ENCODE data around the gene METTL15. TPM values are rescaled to one million over a fixed set of nuclear protein-coding genes. Genes with fewer than 3 reads are reported as not detected.

METTL15 gene
- total RNA-seq, 1 experiment from 2014 or later: 9.1 TPM

GRCh38 chr11:28104984-28105383 lies 3.2 kb upstream of the METTL15 start:
- Histone ChIP-seq H2BK12ac (ENCODE audit: insufficient read length, low read depth, low read length) (no peak overlapping the region), H3K23ac (ENCODE audit: insufficient read length, low read depth, low read length) (no peak overlapping the region), H4K91ac (ENCODE audit: insufficient read length, low read depth, low read length) (no peak overlapping the region), H2BK120ac (ENCODE audit: low read depth, low read length, poor library complexity, severe bottlenecking) (no peak overlapping the region), H2BK5ac (ENCODE audit: insufficient read length, low read length) (no peak overlapping the region), H2BK15ac (ENCODE audit: low read depth, low read length) (no peak overlapping the region), H4K20me1 (ENCODE audit: control insufficient read depth, insufficient read depth, insufficient read length) (no peaks in the 10 kb centered on the region), H3T11ph (ENCODE audit: low read length) (no peak overlapping the region), H2AK5ac (ENCODE audit: insufficient read length, low read length) (no peak overlapping the region), H3K4ac (ENCODE audit: low read depth, low read length) (no peak overlapping the region), H3K9me3 (ENCODE audit: control insufficient read depth, low read depth, low read length) (no peaks in the 10 kb centered on the region), H3K9ac (ENCODE audit: extremely low read depth, insufficient read length, low read length) (no peak overlapping the region), H3K4me1 (ENCODE audit: insufficient read depth, low read length) (no peaks in the 10 kb centered on the region), H3K14ac (ENCODE audit: insufficient read depth, low read length) (no peak overlapping the region), H4K5ac (ENCODE audit: insufficient read length, low read depth, low read length) (no peak overlapping the region), H4K8ac (replicated peaks; ENCODE audit: insufficient read length, low read depth, low read length) (no peak overlapping the region), H3K27me3 (ENCODE audit: insufficient read depth, low read length) (no peaks in the 10 kb centered on the region), H3K79me2 (ENCODE audit: insufficient read depth, low read length) (peaks cover 4% of the 10 kb centered on the region; the same call in 1 of the 2 replicates), H3K27ac (ENCODE audit: insufficient read length, low read depth, low read length) (no peak overlapping the region), H2BK20ac (ENCODE audit: low read depth, low read length, poor library complexity, severe bottlenecking) (no peak overlapping the region), H2AFZ (ENCODE audit: low read length) (no peak overlapping the region), H3K56ac (ENCODE audit: insufficient read length, low read depth, low read length) (no peak overlapping the region), H3K79me1 (ENCODE audit: insufficient read depth, low read depth, low read length, poor library complexity, severe bottlenecking) (peaks cover 5% of the 10 kb centered on the region), H3K18ac (ENCODE audit: insufficient read length, low read depth, low read length) (no peak overlapping the region), H3K4me2 (ENCODE audit: insufficient read depth, insufficient read length, low read length) (no peak overlapping the region), H3K23me2 (ENCODE audit: insufficient read length, low read depth, low read length, poor library complexity, severe bottlenecking) (peaks cover 3% of the 10 kb centered on the region)
- Mint-ChIP-seq H3K9me3 (no peaks in the 10 kb centered on the region), H3K27ac (no peak overlapping the region), H3K36me3 (ENCODE audit: insufficient read depth in 1 of 3, low read depth in 3 of 3) (no peaks in the 10 kb centered on the region), H3K4me1 (peaks cover 34 to 39% of the 10 kb centered on the region in 2 experiments), H3K4me3 (no peak overlapping the region), H3K27me3 (ENCODE audit: low read depth) (no peaks in the 10 kb centered on the region)
- no peak for DNase-seq
- 100% methylated on average over 1 of the region's 2 CpGs for WGBS (ENCODE audit: extremely low coverage, insufficient read length, low lambda C conversion rate)
- TF ChIP-seq CTCF (conservative IDR thresholded peaks at IDR 0.05): no peak
